ENCODE measurements around the gene PAQR5. TPM values are rescaled to one million over a fixed set of nuclear protein-coding genes. Genes with fewer than 3 reads are reported as not detected.

Gene PAQR5
- total RNA-seq, 4 donors from 2014 or later: 6.4 to 39.8 (median 14.4) TPM

DNA sequence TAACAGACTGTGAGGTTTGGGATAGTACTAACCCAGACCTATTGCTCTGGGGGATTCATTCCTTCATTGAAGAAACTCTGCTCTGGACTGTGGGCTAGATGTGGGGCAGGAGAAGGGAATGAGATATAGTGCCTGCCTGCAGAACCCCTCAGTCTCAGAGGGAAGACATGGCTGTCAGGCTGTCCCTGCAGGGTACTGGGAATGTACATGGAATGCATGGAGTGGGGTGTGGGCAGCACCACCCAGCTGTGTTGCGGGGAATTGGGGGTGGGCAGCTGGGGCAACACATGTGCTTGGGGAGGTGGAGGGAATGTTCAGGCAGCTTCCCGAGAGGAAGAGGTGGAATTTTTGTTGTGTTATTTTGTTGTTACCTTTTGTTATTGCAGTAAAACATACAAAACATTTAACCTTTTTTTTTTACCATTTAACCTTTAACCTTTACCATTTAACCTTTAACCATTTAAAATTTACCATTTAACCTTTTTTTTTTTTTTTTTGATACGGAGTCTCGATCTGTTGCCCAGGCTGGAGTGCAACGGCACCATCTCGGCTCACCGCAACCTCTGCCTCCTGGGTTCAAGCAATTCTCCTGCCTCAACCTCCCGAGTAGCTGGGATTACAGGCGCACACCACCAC, 7.3 kb downstream of the PAQR5 start:
- DNase-seq: no peak
- no peaks in the 10 kb centered on the region for H3K36me3 ChIP-seq
- H3K27ac ChIP-seq: peak overlapping the region in 1 of 4 donors; percentile 2
- H3K4me3 ChIP-seq: no peak overlapping the region
- H3K9me3 ChIP-seq: no peaks in the 10 kb centered on the region
- 92 to 97% methylated on average over 9 of the region's 9 CpGs for WGBS, 2 donors
- no peak for TF ChIP-seq POLR2A (IDR thresholded peaks at IDR 0.05)
- TF ChIP-seq, protein P1, sequence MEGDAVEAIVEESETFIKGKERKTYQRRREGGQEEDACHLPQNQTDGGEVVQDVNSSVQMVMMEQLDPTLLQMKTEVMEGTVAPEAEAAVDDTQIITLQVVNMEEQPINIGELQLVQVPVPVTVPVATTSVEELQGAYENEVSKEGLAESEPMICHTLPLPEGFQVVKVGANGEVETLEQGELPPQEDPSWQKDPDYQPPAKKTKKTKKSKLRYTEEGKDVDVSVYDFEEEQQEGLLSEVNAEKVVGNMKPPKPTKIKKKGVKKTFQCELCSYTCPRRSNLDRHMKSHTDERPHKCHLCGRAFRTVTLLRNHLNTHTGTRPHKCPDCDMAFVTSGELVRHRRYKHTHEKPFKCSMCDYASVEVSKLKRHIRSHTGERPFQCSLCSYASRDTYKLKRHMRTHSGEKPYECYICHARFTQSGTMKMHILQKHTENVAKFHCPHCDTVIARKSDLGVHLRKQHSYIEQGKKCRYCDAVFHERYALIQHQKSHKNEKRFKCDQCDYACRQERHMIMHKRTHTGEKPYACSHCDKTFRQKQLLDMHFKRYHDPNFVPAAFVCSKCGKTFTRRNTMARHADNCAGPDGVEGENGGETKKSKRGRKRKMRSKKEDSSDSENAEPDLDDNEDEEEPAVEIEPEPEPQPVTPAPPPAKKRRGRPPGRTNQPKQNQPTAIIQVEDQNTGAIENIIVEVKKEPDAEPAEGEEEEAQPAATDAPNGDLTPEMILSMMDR (IDR thresholded peaks at IDR 0.05): no peak
- H3K27me3 ChIP-seq: peaks cover 0 to 21% (median 0%) of the 10 kb centered on the region in 4 donors
- peaks cover 0 to 14% (median 8%) of the 10 kb centered on the region in 3 donors for H3K4me1 ChIP-seq
- intact Hi-C loops (cut with DNase I): no loop called here

DNA sequence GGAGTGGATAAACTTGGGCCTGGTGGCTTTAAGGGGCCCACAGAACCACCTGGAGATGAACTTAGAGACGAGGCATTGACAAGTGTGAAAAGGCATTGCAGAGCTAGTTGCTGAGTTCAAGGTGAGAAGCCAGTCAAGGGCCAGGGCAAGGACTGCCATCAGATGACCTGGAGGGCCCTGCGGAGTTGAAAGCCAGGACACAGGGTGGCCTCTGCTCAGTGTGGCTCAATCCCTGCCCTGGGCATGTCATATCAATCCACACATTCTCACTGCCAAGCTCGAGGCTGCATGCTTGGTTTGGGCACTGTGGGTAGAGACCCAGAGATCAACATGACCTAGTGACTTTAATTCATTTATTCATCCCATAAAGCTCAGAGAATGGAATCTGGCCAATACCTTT, 9.2 kb downstream of the PAQR5 start:
- TF ChIP-seq POLR2A (IDR thresholded peaks at IDR 0.05): no peak
- TF ChIP-seq, protein P1 (IDR thresholded peaks at IDR 0.05): no peak
- intact Hi-C loops (cut with DNase I): no loop called here
- no peak for DNase-seq
- 87 to 92% methylated on average over 3 of the region's 3 CpGs for WGBS, 2 donors
- H3K4me1 ChIP-seq: peaks cover 0 to 14% (median 8%) of the 10 kb centered on the region in 3 donors
- H3K4me3 ChIP-seq: no peak overlapping the region
- H3K27ac ChIP-seq: no peak overlapping the region
- H3K36me3 ChIP-seq: no peaks in the 10 kb centered on the region
- H3K9me3 ChIP-seq: no peaks in the 10 kb centered on the region
- H3K27me3 ChIP-seq: peaks cover 0 to 4% (median 0%) of the 10 kb centered on the region in 4 donors

DNA sequence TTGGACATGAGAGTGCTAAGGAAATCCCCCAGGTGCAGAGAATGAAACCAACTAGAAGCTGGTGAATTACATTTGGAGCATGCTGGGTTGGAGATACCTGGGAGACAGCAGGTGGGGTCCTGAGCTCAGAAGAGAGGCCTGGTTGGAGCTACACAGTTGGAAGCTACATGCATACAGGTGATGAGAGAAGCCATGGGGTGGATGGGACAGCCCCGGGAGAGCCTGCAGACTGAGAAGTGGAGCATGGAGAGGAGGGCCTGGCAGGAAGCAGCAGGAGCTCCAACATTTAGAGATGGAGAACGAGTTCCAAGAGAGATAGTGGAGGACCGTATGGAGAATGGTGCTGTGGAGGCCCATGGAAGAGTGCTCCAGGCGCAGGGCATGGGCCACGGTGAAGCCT, 10.2 kb downstream of the PAQR5 start:
- no peak for DNase-seq
- Histone ChIP-seq H3K4me3 (no peak overlapping the region), H3K27ac (no peak overlapping the region), H3K4me1 (peaks cover 0 to 10% (median 3%) of the 10 kb centered on the region in 3 donors), H3K27me3 (no peaks in the 10 kb centered on the region), H3K36me3 (no peaks in the 10 kb centered on the region), H3K9me3 (no peaks in the 10 kb centered on the region)
- TF ChIP-seq POLR2A (IDR thresholded peaks at IDR 0.05): no peak
- TF ChIP-seq, protein P1 (IDR thresholded peaks at IDR 0.05): no peak
- 86 to 87% methylated on average over 5 of the region's 5 CpGs for WGBS, 2 donors
- intact Hi-C loops (cut with DNase I): no loop called here

DNA sequence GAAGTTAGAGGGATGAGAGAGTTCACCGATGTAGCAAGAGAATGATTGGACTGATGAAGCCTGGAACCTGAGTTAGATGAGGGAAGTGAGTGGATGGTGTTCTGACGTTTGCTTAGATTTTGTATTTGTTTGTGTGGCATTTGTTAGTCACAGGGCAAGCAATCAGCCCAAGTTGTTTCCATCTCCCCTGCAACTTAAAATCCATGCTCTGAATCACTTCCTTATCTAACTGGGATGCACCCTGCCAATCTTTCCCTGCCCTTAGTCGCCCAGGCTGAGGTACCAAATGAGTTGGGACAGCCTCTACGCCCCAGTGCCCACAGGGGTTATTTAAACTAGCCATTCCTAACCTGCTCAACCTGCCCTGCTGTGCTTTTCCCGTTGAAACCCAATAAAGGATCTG, 12.6 kb downstream of the PAQR5 start:
- no peaks in the 10 kb centered on the region for H3K27me3 ChIP-seq
- 63% methylated on average over 5 of the region's 5 CpGs for WGBS, 2 donors
- H3K9me3 ChIP-seq: no peaks in the 10 kb centered on the region

DNA sequence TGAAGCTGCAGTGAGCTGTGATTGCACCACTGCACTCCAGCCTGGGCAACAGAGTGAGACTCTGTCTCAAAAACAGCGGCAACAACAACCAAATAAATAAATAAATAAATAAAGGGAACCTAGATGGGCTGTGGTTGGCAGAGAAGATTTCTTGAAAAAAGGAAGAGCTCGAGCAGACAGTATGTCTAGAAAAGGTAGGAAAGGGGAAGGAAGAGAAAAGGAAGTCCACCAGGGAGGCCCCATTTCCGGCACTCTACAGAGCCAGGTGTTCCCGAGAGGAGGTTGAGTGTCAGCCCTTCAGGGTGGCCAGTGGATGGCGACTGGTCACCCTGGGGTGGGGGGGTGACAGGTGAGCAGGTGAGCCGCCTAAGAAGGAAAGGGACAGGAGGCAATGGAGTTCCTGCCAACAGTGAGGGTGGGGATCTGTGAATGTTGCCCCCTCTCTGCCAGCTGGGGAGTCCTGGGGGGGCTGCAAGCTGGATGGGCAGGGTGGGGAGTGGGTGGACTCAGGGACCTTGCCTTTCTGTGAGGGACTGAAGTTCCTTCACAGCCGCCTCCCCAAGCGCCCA, 14.8 kb downstream of the PAQR5 start:
- WGBS, 2 donors: 60 to 72% methylated on average over 7 to 8 of the region's 8 CpGs
- Histone ChIP-seq H3K27ac (no peak overlapping the region), H3K9me3 (no peaks in the 10 kb centered on the region), H3K4me3 (no peak overlapping the region), H3K27me3 (no peaks in the 10 kb centered on the region), H3K36me3 (no peaks in the 10 kb centered on the region), H3K4me1 (peaks cover 0 to 3% (median 0%) of the 10 kb centered on the region in 3 donors)
- no peak for DNase-seq
- intact Hi-C loops (cut with DNase I): no loop called here
- TF ChIP-seq POLR2A (IDR thresholded peaks at IDR 0.05): no peak
- TF ChIP-seq, protein P1 (IDR thresholded peaks at IDR 0.05): no peak

More for the DNA sequence above, 12.6 kb downstream of the PAQR5 start:
- Histone ChIP-seq H3K36me3 (no peaks in the 10 kb centered on the region), H3K4me3 (no peak overlapping the region), H3K4me1 (peaks cover 0 to 3% (median 0%) of the 10 kb centered on the region in 3 donors), H3K27ac (no peak overlapping the region)
- no peak for DNase-seq
- no peak for TF ChIP-seq POLR2A (IDR thresholded peaks at IDR 0.05)
- TF ChIP-seq, protein P1 (IDR thresholded peaks at IDR 0.05): no peak
- intact Hi-C loops (cut with DNase I): no loop called here
